K562 (cell line): ENCODE results near the gene ABCC10. TPM values are rescaled to one million over a fixed set of nuclear protein-coding genes. Genes with fewer than 3 reads are reported as not detected.
A peak's percentile ranks its signal among the peaks of the same experiment; 100 is the strongest.

ENCODE experiments used
- CBFA2T2 ChIP-seq: fragments of 450-650 bp; conservative IDR thresholded peaks from 2 replicates; pipeline ENCODE4 v1.6.1; 2017; ENCODE audit warnings: mild to moderate bottlenecking
- CBX5 ChIP-seq: IDR thresholded peaks from 2 replicates; pipeline ENCODE4 v1.6.1; 2014; ENCODE audit warnings: low read depth, borderline replicate concordance
- DLX4 ChIP-seq: fragments of 250-450 bp; sonication (Bioruptor Pico); IDR thresholded peaks from 2 replicates; pipeline ENCODE4 v1.6.1; 2021; ENCODE audit warnings: mild to moderate bottlenecking
- GTF2A2 ChIP-seq: IDR thresholded peaks from 2 replicates; pipeline ENCODE4 v1.6.1; 2016; ENCODE audit warnings: mild to moderate bottlenecking, missing genetic modification characterization, missing compliant biosample characterization
- HDAC2 ChIP-seq: fragments of 450-650 bp; IDR thresholded peaks from 2 replicates; pipeline ENCODE4 v1.6.1; 2016; ENCODE audit warnings: mild to moderate bottlenecking
- NR0B1 ChIP-seq: fragments of 450-650 bp; IDR thresholded peaks from one replicate; pipeline ENCODE4 v1.6.1; 2018; ENCODE audit warnings: mild to moderate bottlenecking, moderate library complexity; ENCODE audit not compliant: partially characterized antibody
- NR2C2 ChIP-seq, 2 experiments: fragments of 200-800 bp in 1 of 2; sonication (Bioruptor generic) in 1 of 2; sonication (generic) in 1 of 2; formaldehyde crosslinking in 1 of 2; IDR thresholded peaks; 2 replicates each; pipeline versions ENCODE4 v1.6.1 to v1.8.0; 2016 to 2022; ENCODE audit warnings: mild to moderate bottlenecking in 1 of 2, missing compliant biosample characterization in 1 of 2, missing genetic modification characterization in 1 of 2, missing genetic modification reagents in 1 of 2
- POLR3G ChIP-seq: IDR thresholded peaks from 2 replicates; pipeline ENCODE4 v1.6.1; 2011; ENCODE audit not compliant: insufficient read length, insufficient replicate concordance; ENCODE audit errors: extremely low read depth
- SLC30A9 ChIP-seq: fragments of 250-450 bp; sonication (Bioruptor Pico); IDR thresholded peaks from 2 replicates; pipeline ENCODE4 v1.8.0; 2022; ENCODE audit warnings: mild to moderate bottlenecking, moderate library complexity
- SMARCC2 ChIP-seq: fragments of 450-650 bp; IDR thresholded peaks from 2 replicates; pipeline ENCODE4 v1.6.1; 2017; ENCODE audit warnings: antibody characterized with exemption, moderate library complexity, mild to moderate bottlenecking, low read depth
- TRIM24 ChIP-seq, 2 experiments: fragments of 450-650 bp; IDR thresholded peaks; 2 replicates each; pipeline ENCODE4 v1.6.1; 2016
- WHSC1 ChIP-seq: IDR thresholded peaks from one replicate; pipeline ENCODE4 v1.6.1; 2012; ENCODE audit warnings: low read length, control low read depth, inconsistent platforms
- ZKSCAN1 ChIP-seq: fragments of 150-350 bp; IDR thresholded peaks from 2 replicates; pipeline ENCODE4 v1.6.1; 2016; ENCODE audit warnings: low read depth, low read length
- ZNF197 ChIP-seq: fragments of 200-800 bp; sonication (Bioruptor generic); IDR thresholded peaks from 2 replicates; pipeline ENCODE4 v1.6.1; 2016; ENCODE audit warnings: low read depth, missing genetic modification characterization, missing compliant biosample characterization
- ZNF280B ChIP-seq: fragments of 250-450 bp; sonication (Bioruptor Pico); IDR thresholded peaks from 2 replicates; pipeline ENCODE4 v1.5.1; 2021; ENCODE audit warnings: mild to moderate bottlenecking
- ZNF318 ChIP-seq, 2 experiments: fragments of 450-650 bp; IDR thresholded peaks; 2 replicates each; pipeline ENCODE4 v1.6.1; 2016; ENCODE audit warnings: mild to moderate bottlenecking in 2 of 2, borderline replicate concordance in 1 of 2, low read depth in 1 of 2, moderate library complexity in 1 of 2
- ZNF589 ChIP-seq: fragments of 200-800 bp; sonication (Bioruptor generic); IDR thresholded peaks from 2 replicates; pipeline ENCODE4 v1.6.1; 2016; ENCODE audit warnings: low read depth, missing genetic modification characterization, missing compliant biosample characterization
- polyA plus RNA-seq, 8 experiments: library from polyadenylated mRNA; depleted of rRNA in 4 of 8; stranded (reverse) in 5 of 8; unstranded in 3 of 8; fragments of >200 nt; fragmentation: Nextera tagmentation in 2 of 8; fragmentation: Illumina TruSeq in 1 of 8; extraction: Ambion mirVana in 2 of 8; extraction: Trizol in 1 of 8; gene quantifications; 2 replicates each; pipeline versions ENCODE4 v1.2.1 to v1.2.3, GENCODE V29; 2011 to 2014; ENCODE audit warnings: inconsistent platforms in 1 of 8, missing spikeins in 1 of 8
- total RNA-seq, 7 experiments: library from RNA; depleted of rRNA in 6 of 7; stranded (reverse); fragments of >200 nt in 6 of 7; fragmentation: Illumina TruSeq in 2 of 7; extraction: Trizol in 2 of 7; gene quantifications; 2 replicates each; pipeline versions ENCODE4 v1.2.1 to v1.2.3, GENCODE V29; 2011 to 2021; ENCODE audit warnings: low replicate concordance in 1 of 7

Gene ABCC10
- total and polyA plus RNA-seq, 9 of the 15 experiments (the other 6 are each of a cell fraction or from before 2014, with no cell fraction given) = 2.4 to 29.1 (median 13.7) TPM

- TF ChIP-seq ZNF318 (IDR thresholded peaks at IDR 0.05; ENCODE audit: borderline replicate concordance in 1 of 2, low read depth in 1 of 2) (no peak), SLC30A9 (CRISPR knock-in tag) (no peak), HDAC2 (no peak), NR2C2 (CRISPR knock-in tag; IDR thresholded peaks at IDR 0.05) (no peak), NR2C2 (tag; IDR thresholded peaks at IDR 0.05) (peak; percentile 41; the same call in 1 of the 2 replicates), CBX5 (no peak), POLR3G (no peak), CBFA2T2 (no peak), ZNF589 (CRISPR knock-in tag) (no peak), GTF2A2 (no peak), WHSC1 (no peak), NR0B1 (no peak), DLX4 (CRISPR knock-in tag) (no peak), SMARCC2 (no peak), ZNF197 (CRISPR knock-in tag) (no peak), TRIM24 (IDR thresholded peaks at IDR 0.05) (no peak), ZNF280B (CRISPR knock-in tag) (no peak), ZKSCAN1 (no peak)
Measured at GRCh38 chr6:43436577-43437282, 9.4 kb downstream of the ABCC10 start (continued).
